ENCODE data around the gene XPO1.
A peak's percentile ranks its signal among the peaks of the same experiment; 100 is the strongest.

The XPO1 gene

DNA sequence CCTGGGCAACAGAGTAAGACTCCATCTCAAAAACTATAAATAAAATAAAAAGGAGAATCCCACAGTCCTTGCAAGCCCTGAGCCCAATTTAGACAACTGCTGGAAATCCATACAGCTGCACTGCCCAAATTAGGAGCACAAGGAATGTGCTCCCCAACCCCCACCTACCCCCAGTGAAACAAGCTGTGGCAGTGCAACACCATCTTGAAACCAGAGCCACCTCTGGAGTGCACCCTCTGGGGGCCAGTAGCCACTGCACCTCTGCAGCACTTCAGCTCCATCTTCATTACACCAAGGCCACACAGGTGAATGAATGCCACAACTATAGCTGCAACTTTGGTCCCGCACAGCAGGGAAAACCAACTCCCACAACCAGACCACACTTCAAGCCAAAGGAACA, 104.5 kb downstream of the XPO1 start:
- DNase-seq = no peak

- DNase-seq = no peak
Observed at GRCh38 chr2:61432990-61433389, 105.2 kb downstream of the XPO1 start.

DNA sequence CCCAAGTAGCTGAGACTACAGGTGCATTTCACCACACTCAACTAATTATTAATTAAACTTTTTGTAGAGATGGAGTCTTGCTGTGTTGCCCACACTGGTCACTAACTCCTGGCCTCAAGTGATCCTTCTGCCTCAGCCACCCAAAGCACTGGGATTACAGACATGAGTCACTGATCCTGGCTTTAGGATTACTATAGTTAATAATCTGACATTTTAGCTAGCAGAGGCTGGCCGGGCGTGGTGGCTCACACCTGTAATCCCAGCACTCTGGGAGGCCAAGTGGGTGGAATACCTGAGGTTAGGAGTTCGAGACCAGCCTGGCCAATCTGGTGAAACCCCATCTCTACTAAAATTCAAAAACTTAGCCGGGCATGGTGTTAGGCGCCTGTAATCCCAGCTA, 106.8 kb downstream of the XPO1 start:
- DNase-seq = peak in 1 of 3 donors; percentile 1

Measured in suppressor macrophage treated with lipopolysaccharide for 1 hour (primary cell).